Stimulated activated CD4-positive, alpha-beta T cell treated with anti-CD3 and anti-CD28 coated beads, Interleukin-4, amount 100 ng/mL, for 24 hours (primary cell): Measurements from ENCODE around the gene FCER2.
"Not testable (repeated sequence)": the region's sequence is repeated elsewhere in the genome, so short reads cannot be mapped to it uniquely, and the experiment has no call there.

Experiments used
- DNase-seq: peaks from one replicate; pipeline ENCODE4 v3.0.0-alpha.2; 2020

The FCER2 gene, protein sequence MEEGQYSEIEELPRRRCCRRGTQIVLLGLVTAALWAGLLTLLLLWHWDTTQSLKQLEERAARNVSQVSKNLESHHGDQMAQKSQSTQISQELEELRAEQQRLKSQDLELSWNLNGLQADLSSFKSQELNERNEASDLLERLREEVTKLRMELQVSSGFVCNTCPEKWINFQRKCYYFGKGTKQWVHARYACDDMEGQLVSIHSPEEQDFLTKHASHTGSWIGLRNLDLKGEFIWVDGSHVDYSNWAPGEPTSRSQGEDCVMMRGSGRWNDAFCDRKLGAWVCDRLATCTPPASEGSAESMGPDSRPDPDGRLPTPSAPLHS

DNA sequence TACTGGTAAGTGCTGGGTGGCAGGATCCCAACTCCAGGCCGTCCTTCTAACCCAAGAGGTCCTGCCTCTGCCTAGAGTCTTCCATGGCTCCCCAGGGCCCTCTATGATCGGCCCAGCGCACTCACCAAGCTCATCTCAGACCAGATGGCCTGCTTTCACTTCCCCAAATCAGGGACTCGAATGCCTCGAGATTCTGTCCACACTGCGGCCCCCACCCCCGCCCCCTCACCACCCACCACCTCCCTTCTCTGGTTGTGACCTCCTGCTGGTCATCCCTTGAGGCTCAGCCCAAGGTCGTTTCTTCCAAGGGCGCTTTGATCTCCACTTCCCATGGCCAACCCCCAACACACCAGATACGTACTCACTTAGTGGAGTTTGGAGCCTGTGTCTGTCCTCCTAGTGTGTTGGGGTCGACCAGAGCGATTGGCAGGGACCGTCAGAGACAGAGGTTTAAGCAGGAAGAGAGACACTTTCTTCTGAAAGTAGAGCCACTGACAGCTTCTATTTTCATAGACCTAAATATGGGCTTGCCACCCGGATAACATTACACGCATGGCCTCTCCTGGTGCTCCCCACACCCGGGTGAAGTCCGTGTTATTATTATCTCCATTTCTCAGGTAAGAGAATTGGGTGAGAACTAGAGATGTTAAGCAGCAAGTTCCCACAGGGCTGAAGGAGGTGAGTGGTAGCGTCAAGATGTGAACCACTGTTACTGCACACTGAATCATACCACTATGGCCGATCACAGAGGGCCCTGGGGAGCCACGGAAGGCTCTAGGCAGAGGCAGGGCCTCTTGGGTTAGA lies at the start of gene FCER2:
Gene FCER2 (minus strand): TSS at position 478 of the 804 bp plus-strand sequence. CDS start 2,371 bp downstream, outside the sequence.
- DNase-seq = no peak

DNA sequence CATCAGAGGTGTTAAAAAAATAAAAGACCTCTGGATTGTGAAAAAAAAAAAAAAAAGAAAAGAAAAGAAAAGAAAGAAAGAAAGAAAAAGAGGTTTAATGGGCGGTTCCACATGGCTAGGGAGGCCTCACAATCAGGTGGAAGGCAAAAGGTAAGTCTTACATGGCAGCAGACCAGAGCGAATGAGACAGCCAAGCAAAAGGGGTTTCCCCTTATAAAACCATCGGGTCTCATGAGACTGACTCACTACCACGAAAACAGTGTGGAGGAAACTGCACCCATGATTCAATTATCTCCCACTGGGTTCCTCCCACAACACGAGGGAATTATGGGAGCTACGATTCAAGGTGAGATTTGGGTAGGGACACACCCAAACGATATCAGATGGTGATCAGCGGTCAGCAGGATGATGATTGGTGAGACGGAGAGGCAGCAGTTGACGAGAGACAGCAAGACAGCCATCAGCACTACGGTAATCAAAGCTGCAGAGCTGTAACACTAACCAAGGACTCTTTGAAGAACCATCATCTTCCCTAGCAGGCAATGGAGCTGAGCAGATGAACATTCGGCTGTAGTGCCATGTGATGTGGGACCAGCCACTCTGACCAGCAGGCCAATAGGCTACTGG lies 49.3 kb upstream of the FCER2 start:
- peak; percentile 73 for DNase-seq

DNA sequence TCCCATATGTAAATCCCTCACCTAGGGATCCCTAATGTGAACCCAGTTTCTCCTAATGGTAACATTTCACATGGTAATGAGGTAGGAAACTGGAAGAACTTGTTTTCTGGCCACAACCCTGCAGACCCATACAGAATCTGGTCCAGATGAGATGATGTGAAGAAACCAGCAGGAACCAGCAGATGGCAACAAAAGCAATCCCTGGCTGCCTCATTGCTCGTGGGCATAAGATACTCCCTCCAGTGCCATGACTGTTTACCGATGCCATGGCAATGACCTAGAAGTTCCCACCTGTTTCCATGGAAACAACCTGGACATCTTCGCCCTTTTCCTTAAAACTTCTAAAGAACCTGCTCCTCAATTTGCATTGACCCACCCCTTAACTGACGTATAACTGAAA lies 46.8 kb upstream of the FCER2 start:
- DNase-seq = no peak

DNA sequence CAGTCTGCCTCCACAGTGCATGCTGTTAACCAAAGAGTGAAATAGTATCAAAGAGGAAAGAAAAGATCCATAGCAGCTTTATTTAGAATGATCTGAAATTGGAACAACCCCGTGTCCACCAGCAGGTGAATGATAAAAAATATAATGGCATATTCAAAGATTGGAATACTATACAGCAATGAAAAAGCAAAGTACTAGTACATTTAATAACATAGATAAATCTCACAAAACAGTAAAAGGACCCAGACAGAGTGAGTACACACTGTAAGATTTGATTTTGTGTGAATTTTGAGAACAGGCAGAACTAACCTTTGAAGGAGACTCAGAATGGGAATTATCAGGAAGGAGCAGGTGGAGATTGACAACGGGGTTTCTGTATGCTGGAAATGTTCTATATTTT lies 46.2 kb upstream of the FCER2 start:
- DNase-seq = no peak

DNA sequence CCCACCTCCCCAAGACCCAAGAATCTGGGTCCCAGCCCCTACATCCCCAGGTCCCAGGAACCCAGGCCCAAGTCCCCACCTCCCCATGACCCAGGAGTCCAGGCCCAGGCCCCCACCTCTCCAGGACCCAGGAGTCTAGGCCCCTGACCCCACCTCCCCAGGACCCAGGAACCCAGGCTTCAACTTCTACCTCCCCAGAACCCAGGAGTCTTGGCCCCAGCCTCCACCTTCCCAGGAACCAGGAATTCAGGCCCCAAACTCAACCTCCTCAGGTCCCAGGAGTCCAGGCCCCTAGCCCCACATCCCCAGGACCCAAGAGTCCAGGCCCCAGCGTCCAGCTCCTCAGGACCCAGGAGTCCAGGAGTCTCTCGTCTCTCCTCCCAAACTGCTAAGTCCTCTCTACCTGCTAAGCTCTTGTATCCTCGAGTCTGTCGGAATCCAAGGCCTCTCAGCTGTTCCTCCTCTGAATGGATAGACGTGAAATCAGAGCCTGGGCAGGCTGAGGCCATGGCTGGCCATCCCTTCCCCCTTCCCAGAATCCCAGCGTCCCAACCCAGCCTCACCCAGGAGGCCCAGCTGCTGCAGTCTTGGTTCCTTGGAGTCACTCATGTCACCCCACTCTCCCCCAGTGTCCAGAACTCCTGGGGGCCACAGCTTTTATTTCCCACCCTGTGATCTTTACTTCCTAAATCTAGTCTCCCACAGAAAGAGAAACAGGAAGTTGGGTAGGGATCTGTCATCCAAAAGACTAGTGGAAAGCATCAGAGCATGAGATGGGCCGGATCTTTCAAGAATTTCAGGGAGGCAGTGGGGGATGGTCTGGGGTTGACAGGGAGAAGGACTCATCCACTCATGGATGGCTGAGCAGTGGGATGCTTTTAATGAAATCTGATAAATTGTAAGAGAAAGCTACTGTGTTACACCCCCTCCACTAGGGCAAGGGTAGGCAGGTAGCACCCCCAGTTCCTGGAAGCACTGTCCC lies 45.3 kb upstream of the FCER2 start, which contains the start of gene CD209:
Gene CD209 (minus strand): TSS at position 632 of the 982 bp plus-strand sequence. CDS start 23 bp downstream, at position 609.
- no peak for DNase-seq

DNA sequence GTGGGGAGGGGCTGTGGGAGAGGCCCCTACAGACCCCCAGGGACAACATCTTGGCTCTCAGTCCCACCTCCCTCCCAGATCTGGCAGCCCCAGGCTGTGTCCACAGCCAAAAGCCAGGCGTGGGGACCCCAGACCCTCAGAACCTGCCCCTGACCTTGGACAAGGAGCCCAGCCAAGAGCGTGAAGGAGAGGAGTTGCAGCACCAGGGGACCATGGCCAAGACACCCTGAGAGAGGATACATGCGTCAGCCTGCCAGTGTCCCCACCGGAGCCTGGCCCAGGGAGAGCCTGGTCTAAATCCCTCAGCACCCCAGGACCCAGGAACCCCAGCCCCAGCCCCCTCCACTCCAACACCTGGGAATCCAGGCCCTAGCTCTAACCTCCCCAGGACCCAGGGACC lies 44.4 kb upstream of the FCER2 start:
- not testable (repeated sequence) for DNase-seq

DNA sequence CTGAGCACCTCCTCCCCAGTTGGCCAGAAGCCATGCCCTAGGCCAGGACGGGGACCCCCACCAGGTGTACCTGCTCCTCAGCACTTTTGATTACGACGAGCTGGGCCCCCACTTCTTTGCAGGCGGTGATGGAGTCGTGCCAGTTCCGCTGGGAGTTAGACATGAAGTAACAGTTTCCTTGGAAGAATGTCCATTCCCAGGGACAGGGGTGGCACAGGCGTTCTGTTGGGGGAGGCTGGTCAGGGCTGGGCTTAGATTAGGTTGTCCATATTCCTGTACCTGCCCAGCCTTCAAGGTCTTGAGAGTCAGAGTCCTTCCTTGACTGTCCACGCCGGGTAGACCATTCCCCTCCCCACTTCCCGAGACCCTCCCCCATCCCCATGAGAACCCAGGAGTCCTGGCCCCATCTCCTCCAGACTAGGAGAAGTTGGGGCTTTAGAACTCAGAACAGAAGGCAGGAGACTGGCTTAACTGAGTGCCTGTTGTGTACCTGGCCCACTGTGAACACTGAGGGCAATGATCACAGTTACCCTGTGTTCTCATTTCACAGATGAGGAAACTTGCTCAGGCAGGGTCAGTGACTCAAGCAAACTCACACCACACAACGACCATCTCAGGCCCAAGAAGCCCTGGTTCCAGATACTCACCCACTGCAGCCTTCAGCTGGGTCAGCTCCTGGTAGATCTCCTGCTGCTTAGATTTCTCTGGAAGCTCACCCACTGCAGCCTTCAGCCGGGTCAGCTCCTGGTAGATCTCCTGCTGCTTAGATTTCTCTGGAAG lies 43.1 kb upstream of the FCER2 start:
- no peak for DNase-seq

DNA sequence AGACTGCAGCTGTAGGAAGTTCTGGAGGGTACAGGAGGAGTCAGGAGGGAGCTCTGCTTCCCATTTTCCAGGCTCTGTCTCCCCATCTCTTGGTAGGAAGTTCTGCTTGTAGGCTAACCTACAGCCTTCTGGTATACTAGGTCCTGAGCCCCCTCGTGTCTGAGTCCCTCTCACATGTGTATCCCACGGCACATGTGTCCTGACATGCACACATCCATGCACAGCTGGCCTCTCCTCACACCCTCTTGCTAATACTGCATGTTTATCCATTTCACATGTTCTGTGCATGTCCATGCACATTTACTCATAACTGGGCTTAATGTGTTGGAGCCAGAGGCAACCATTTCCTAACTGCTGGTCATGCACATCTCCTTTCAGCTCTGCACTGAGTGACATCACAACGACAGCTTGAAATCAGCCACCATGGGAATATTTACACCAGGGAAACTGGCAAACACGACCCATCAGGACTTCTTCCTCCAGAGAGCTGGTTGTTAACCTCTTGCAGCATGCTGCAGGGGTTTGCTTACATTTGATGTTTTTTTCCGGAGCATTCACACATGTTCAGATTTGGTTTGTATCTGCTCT lies 42.4 kb upstream of the FCER2 start:
- no peak for DNase-seq

DNA sequence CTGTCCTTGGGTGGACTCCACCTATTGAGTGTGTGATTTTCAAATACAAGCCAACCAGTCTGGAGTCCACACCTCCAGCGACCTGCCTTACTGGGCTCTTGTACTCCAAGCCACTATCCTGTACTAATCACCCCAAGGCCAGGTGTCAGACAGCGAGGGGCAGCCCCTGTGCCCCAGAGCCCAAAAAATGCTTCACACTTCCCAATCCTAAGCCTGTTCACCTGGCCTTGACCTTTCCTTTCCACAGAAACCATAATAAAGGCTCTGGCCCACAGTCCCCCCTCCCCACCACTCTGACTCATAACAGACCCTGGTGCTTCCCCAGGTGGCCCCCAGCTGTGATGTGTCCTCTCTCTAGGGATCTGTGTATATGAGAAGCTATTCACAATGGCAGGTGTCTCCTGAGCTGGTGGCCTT lies 41.5 kb upstream of the FCER2 start:
- DNase-seq = no peak

DNA sequence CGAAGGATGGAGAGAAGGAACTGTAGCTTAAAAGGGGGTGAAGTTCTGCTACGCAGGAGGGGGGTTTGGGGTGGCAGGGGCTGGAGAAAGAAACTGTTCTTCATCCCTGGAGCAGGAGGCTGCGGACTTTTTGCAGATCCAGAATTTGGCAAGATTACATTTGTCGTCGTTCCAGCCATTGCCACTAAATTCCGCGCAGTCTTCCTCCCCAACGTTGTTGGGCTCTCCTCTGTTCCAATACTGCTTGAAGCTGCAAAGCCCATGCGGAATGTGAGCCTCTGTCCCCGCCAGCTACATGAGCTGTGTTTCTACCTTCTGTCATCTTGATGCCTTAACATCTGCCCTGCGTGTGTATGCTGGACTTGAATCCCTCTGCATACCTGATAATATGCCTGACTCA lies 41.1 kb upstream of the FCER2 start:
- DNase-seq = no peak

DNA sequence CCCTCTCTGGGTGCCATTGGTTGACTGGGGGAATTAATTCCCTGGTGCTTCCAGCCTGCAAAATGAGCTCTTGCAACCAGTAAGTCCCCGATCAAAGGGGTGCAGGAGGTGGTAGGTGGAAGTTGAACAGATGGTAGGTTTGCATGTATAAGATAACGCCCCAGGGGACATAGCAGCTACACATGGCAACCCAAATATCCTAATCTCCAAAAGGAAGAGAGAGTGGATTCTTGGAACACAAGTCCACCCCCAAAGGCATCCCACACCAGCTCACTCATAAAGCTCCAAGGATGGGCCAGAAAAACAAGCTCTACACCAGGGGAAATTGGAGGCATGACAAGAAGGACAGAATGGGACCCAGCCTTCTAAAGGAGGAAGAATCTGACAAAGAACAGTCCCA lies 40.6 kb upstream of the FCER2 start:
- no peak for DNase-seq

DNA sequence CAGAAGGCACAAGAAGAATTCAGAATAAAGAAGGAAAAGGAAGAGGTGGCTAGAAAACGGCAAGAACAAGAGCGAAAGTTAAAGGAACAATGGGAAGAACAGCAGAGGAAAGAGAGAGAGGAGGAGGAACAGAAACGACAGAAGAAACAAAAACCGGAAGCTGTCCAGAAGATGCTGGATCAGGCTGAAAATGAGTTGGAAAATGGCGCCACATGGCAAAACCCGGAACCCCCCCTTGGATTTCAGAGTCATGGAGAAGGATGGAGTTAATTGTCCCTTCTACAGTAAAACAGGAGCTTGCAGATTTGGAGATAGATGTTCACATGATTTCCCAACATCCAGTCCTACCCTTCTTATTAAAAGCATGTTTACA lies 38.7 kb upstream of the FCER2 start:
- no peak for DNase-seq

DNA sequence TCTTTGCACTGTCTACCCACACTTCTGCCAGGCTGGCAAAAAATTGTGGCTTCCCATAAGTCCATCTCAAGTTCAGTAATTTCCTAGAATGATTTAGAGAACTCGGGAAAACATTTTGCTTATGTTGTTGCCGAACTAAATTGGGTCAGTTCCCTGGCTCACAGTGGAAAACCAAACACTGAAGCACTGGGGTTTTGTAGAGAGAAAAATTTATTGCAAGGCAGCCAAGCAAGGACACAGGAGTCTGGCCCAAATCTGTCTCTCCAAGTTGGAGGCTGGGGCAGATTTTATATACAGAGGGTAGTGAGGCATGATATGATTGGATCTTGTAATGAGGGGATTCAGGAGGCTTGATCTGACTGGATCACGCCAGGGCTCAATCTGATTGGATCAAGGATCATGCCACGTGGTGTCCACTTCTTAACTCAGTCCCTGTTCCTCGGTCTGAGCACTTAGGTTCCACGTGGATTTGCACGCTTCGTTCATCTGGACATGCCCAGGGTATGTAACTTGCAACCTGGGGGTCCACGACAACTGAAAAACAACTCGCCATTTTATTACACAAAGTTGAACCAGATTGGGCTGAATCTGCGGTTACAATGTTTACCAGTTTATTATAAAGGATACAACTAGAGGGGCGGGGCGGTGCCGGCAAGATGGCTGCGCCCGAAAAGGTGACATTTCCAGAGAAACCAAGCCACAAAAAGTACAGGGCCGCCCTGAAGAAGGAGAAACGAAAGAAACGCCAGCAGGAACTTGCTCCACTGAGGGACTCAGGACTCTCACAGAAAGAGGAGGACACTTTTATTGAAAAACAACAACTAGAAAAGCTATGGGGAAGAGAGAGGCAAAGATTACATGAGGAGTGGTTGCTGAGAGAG lies 38.1 kb upstream of the FCER2 start:
- DNase-seq = no peak

DNA sequence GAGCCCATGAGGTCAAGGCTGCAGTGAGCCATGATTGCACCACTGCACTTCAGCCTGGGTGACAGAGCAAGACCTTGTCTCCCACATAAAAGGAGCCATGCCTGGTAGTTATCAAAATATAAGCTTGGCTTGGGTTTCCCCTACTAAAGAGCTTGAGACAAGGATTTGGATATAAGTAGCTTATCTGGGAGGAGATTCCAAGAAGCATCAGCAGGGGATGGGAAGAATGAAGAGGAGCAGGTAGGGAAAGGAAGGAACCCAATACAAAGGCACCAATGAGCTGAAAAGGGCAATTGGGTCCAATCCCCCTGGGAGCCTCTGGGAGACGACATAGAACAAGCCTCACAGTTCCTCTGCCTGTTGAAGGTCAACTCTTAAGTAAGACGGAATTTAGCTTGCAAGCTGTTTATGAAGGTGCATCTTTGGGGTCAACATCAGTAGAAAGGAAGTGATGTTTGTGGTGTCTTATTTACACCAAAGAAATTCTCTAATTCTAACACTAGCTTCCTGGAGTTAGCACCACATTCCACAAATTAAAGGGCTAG lies 37.4 kb upstream of the FCER2 start:
- DNase-seq = no peak

DNA sequence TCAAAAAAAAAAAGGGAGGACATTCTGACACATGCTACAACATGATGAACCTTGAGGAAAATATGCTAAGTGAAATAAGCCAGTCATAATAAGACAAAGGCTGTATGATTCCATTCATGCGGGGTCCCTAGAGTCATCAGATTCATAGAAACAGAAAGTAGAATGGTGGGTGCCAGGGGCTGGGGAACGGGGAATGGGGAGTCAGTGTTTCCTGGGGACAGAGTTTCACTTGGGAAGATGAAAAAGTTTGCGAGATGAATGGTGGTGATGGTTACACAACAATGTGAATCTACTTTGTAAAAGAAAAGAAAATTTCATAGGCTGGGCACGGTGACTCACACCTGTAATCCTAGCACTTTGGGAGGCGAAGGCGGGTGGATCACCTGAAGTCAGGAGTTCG lies 36.1 kb upstream of the FCER2 start:
- DNase-seq = peak; percentile 65

DNA sequence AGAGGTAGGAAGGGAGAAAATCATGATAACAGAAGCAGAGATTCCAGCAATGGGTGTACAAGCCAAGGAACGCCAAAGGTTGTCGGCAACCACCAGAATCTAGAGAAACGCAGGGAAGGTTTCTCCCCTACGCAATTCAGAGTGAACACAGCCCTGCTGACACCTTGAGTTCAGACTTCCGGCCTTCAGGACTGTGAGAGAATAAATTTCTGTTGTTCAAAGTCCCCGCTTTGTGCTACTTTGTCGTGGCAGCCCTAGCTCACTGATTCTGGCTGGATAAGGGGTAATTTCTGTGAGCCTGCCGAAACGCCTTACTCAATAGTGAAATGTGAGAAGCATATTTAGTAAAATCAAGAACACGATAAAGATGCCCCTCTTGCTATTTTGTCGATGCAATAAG lies 35.3 kb upstream of the FCER2 start:
- no peak for DNase-seq

DNA sequence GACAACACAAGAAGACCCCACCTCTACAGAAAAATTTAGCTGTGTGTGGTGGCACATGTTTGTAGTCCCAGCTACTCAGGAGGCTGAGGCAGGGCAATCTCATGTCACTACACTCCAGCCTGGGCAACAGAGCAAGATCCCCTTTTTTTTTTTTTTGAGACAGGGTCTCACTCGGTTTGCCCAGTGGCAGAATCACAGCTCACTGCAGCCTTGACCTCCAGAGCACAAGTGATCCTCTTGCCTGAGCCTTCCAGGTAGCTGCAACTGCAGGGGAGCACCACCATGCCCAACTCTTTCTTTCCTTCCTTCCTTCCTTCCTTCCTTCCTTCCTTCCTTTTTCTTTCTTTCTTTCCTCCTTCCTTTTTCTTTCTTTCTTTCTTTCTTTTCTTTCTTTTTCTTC lies 34.2 kb upstream of the FCER2 start:
- no peak for DNase-seq

DNA sequence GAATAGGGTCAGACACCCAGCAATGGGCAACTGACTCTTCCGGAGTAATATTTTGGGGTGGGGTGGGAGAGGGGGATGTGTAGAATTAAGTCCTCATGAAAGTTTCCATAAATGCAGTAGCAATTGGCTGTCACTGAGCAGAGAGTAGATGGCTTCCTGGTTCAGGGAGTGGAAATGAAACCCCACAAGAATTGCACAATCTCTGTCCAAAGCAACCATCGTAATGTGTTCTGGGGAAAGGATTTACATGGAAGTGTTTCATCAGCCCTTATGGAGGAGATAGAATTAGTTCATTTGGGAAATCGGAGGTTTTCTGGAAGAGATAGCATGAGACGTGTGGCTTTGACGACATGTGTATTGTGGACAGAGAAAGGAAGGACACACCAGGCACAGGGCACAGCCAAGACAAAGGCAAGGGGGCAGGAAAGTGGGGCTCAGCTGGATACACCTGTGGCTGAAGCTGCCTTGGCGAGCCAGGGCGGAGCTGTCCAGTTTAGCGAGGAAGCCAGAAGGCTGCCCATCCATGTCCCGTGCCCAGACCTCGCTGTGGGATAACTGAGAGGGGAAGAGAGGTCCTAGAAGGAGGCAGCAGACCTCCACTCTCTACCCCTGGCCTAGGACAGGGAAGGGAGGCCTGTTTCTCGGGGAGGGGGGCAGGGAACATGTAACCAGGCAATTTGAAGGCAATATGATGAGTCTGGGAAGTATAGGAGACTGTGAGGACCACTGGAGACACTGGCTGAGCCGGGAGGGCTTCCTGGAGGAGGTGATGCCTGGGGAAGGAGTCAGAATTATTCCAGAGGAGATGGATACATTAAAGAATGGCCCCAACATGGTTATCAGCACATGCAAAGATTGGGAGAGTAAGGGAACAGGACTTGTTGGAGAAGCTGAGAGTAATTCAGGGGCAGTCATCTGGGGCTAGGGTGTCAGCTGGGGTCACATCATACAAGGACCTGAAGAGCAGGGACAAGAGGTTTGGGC lies 32.6 kb upstream of the FCER2 start:
- no peak for DNase-seq

DNA sequence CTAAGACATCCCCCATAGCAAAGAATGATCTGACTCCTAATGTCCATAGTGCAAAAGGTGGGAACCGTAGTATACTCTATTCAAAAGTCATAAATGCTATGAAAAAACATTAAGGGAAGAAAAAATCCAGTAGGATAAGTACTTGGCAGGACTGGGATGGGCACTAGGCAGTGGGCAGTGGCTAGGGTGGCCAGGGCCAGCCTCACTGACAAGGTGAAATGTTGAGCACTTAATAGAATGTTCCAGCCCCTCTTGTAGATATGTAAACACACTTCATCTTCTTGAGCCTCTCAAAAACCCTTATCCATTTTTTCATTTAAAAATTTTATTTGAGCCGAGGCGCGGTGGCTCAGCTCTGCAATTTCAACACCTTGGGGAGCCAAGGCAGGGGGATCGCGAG lies 31.4 kb upstream of the FCER2 start:
- DNase-seq = no peak
